K562 (cell line): ENCODE results near the gene REG3G.

Experiments used
- NR3C1 ChIP-seq: sonication (generic); formaldehyde crosslinking; IDR thresholded peaks from 2 replicates; pipeline ENCODE4 v1.8.1; 2022; ENCODE audit warnings: missing genetic modification reagents
- SLC30A9 ChIP-seq: fragments of 250-450 bp; sonication (Bioruptor Pico); IDR thresholded peaks from 2 replicates; pipeline ENCODE4 v1.8.0; 2022; ENCODE audit warnings: mild to moderate bottlenecking, moderate library complexity
- ZEB2 ChIP-seq: fragments of 450-650 bp; IDR thresholded peaks from 2 replicates; pipeline ENCODE4 v1.6.1; 2016

GRCh38 chr2:79004680-79005079 lies 20.8 kb upstream of the REG3G start:
- no peak for TF ChIP-seq SLC30A9 (CRISPR knock-in tag)
- no peak for TF ChIP-seq NR3C1 (CRISPR knock-in tag)
- no peak for TF ChIP-seq ZEB2
